Measurements from ENCODE around the gene SH3RF3.

SH3RF3 gene

DNA sequence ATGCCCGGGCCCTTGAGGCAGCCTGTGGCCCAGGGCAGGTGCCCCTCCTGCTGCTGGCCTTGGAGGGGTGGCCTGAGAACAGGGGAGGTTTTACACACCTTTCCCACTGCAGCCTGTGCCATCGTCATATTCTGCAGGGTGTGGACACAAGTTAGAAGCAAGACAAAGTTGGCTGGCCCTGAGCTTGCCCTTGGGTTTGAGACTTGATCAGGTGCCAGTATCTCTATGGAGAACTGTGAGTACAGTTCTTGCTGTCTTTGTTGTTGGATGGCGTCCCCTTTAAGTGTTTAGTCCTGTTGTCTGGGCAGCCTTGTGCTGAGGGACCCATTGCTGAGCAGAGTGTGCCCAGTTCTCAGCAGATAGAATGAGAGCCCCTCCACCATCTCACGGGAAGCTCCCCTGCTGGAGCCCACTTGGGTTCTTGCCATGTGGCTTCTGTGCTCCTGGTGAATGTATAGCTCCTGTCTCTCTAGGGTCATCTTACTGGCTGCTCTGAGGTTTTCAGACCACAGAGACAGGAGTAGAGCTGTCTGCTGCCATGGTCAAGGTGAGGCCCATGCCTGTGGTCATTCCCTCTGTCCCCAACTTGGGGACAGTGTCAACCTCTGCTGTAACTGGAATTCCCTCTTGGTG lies 115.9 kb downstream of the SH3RF3 start:
- no peak for DNase-seq

DNA sequence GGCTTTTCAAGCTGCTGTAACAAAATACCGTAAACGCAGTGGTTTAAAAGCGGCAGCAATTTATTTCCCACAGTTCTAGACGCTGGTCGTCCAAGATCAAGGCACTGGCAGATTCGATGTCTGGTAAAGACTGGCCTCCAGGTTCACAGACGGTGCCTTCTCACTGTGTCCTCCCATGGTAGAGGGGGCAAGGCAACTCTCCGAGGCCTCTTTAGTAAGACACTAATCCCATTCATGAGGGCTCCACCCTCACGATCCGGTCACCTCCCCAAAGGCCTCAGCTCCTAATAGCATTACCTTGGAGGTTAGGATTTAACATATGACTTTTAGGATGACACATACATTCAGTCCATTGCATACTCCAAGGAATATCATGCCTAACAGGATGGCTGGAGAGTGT lies 117.2 kb downstream of the SH3RF3 start:
- DNase-seq: no peak

DNA sequence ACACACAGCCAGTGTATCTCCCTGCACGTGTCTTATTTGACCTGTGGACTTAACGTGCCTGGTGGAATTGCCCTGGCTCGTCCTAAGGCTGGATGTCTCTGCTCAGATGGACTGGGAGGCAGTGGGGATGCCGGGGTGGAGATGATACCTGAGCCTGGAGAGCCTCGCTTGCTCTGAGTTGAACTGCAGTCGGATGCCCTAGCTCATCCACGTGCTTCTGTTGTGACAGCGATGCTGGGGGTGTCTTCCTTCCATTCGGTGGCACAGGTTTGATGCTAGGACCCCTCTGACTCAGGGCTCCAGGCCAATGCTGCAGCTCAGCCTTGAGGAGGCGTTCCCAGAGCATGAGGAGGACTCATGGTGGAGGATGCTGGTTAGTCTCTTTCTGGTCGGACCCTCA lies 117.6 kb downstream of the SH3RF3 start:
- DNase-seq: no peak

DNA sequence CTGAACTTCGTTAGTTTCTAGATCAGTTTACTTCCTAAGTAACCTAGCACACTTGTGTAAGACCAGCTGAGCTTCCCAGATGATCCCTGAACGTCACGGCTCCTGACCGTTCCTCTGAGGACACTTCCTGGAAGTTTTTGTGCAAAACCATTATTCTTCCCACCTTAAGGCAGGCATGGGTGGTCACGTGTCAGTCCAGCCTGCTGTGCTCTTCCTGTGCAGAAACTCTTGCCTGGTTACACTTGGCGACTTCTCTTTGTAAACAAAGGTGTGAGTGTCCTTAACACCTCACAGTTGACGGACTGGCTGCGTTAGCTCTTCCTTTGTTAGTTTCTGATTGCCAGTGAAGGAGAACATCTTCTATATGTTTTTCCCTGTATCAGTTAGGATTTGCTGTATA lies 118.3 kb downstream of the SH3RF3 start:
- no peak for DNase-seq

DNA sequence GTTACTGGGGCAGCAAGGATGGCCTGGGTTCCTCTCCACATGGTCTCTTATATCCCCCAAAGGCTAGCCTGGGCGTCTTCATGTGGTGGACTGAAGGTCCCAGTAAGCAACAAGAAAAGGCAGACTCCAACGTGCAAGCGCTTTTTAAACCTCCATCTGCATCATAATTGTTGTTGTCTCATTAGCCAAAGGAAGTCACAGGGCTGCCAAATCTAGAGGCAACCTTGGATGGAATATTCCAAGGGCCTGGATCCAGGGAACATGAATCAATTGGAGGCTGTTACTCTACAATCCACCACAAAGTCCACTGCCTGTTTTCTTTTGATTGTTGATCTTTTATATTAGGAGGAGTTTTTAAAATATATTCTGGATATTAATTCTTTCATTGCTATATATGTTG lies 118.8 kb downstream of the SH3RF3 start:
- DNase-seq: no peak

DNA sequence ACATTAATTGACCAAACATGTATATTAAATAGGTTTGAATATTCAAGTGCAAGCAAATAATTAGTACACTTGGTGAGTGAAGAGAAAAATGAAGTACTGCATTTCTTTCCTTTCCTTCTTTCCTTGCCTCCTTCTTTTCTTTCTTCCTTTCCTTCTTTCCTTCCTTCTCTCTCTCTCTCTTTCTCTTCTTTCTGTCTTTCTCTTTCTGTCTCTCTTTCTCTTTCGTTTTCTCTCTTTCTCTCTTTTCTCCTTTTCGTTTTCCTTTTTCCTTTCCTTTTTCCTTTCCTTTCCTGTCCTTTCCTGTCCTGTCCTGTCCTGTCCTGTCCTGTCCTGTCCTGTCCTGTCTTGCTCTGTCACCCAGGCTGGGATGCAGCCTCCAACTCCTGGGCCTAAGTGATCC lies 119.6 kb downstream of the SH3RF3 start:
- DNase-seq: no peak

DNA sequence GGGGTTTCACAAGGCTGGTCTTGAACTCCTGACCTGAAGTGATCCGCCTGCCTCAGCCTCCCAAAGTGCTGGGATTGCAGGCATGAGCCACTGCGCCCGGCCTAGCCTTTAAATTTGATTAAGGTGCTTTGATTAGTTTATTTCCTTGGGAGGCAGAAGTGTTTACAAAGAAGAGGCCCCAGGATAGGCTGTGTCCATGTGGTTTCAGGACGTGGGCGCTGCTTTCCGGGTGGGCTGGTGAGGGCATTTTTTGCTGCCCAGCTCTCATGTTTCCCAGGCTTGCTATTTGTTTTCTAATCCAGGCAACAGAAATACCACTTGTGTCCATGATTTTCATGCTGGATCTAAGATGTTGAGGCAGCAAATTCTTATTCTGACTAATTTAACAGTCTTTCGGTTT lies 124.2 kb downstream of the SH3RF3 start:
- no peak for DNase-seq

DNA sequence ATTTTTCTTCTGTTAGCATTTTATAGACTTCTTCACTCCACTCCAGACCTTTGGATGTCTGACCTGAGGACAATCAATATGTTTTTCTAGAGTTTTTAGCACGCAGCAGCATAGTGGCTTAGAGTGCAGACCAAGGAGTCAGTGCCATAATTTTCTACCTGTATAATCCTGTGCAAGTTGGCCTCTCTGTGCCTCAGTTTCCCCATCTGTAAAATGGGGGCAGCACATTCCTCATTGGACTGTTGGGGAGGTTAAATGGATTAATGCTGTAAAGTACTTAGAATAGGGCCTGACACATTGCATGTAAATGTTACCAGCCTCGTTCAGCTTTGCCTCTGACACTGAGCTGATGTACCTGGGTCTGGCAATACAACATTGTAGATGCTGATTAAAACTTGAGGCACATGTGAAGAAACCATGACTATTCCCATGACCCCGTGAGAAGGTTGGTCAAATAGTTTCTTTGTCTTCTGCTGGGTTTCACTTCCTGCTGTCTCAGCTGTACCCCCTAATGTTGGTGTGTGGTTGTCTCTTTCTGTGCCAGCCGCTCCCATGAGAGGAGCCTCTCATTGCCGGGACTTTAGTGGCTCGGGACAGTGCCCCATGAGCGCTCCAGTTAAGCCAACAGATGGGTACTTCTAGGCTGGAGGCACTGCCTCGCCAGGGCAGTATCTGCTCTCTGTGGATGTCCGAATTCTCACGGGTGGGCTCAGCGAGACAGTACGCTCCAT lies 125.3 kb downstream of the SH3RF3 start:
- DNase-seq: no peak

DNA sequence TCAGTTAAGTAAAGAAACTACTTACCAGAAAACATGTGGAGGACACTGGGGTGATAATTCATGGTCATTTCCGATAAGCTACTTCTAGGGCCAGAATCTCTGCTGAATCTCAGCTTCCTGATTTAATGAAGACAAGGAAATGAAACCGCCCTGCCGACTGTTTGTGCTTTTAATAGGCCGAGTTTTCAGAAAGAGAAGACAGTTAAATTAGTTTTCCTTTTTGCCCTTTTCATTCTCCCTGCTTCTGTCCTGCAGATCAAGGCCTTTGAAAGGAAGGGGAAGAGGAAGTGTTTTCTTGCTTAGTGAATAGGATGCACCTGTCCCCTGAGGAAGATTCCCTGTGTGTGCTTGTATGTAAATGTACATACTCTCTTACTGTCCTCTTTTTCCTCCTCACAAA lies 126.6 kb downstream of the SH3RF3 start:
- no peak for DNase-seq

DNA sequence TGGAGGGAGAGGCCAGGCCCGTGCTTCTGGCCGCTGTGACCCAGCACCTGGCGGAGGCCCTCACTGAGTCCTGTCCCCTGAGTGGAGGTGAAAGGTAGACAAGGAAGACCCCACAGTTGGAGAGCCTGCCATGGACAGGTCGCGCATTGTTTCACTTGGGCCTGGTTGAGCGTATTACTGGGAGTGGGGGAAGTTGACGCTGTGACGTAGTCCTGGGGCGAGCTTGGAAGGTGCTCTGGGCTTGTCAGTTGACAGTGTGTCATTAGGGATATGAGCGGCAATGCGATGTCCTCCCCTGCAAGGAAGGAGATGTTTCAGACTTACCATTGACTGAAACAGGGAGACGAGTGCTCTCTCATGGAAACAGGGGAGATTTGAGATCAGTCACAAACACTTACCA lies 127.1 kb downstream of the SH3RF3 start:
- no peak for DNase-seq

DNA sequence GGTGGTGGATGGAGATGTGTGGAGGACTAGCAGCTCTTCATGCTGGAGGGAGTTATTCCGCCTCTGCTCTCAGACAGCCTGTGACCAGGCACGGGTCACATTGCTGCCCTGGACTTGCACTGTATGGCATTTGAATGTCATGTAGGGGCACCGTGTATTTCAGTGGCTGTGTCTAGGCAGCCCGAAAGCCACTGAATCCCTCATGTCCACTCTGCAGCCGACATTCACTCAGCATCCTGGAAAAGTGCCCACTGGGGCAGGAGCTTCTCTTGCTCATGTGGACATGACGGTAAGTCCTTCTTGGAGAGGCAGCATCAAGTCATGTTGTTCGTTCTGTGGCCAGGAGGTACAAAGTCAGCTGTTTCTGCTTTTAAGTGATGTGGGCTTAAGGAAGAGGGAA lies 127.9 kb downstream of the SH3RF3 start:
- DNase-seq: no peak

DNA sequence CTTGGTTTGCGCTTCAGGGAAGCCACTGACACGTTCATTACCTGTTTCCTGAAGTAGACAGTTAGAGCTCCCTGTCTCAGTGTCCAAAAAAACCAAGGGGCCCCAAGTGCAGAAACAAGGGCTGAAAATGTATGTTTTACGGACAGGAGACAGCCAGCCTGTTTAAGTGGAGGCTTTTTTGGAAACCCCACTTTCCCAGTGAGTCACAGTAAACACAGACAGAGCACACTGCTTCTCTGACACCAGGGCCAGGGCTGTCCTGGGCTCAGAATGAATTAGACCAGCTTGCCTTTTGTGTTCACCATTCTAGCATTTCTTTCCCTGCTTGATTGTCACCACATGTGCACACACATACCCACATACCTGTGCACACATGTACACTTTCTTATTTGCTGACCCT lies 128.6 kb downstream of the SH3RF3 start:
- DNase-seq: no peak

DNA sequence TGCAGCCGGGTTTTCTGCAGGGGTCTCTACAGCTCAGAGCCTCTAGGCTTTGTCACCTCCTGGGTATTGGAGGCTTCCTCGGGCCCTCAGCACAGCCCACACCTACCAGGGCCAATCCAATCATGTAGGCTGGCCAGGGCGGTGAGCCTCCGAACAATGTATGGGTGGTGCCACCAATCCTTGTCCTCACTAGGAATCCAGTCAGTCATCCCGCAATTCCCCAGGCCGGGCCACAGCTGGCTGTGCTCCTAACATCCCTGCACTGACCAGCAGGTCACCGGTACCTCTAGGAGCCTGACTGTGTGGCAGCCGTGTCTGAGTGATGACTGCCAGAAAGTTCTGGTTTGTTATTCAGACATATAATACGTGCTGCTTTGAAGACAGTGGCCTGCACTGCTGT lies 129.4 kb downstream of the SH3RF3 start:
- DNase-seq: no peak

DNA sequence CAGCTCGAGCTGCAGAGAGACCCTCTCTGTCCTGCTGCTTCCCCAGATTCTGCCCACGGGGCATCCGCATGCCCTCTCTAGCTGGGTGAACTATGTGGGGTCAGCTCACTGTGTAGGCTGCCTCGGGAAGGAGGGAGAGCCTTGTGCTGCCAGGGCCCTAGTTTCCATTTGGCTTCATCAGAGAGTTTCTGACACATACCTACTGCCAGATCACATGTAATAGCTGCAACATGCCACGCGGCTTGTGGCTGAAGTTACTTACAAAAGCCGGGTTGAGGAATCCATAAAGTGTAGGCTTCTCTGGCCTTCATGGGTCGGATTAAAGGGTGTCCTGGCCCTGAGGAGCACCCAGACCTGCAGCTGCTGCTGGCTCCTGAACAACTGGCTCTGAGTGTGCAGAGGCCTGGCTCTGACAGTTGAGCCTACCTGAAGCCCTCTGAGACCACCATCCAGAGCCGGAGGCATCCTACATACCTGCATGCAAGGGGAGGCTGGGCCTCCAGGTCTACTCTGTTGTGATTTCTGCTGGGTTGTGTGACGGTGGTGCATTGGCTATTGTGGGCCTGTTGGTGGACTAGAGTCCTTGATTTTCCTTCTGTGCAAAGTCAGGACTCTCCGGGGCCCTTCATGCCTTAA lies 130.0 kb downstream of the SH3RF3 start:
- no peak for DNase-seq

DNA sequence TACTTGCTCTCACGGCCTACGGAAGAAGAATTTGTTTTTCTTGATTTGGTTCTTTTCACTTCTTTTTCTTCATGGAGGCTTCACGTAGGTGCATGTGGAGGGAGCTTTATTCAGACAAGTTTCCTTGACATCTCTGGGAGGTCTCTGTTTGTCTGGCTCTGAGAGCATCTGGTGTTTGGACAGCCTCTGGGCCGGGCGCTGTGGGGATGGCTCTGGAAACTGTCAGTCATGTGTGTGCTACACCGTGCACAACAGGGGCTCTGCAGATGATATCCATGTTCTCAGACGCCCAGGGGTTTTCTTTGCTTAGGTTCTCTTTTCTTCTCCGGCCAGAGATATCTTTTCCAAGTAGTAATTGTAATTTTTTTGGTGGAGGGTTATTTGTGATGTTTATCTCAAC lies 130.7 kb downstream of the SH3RF3 start:
- no peak for DNase-seq

DNA sequence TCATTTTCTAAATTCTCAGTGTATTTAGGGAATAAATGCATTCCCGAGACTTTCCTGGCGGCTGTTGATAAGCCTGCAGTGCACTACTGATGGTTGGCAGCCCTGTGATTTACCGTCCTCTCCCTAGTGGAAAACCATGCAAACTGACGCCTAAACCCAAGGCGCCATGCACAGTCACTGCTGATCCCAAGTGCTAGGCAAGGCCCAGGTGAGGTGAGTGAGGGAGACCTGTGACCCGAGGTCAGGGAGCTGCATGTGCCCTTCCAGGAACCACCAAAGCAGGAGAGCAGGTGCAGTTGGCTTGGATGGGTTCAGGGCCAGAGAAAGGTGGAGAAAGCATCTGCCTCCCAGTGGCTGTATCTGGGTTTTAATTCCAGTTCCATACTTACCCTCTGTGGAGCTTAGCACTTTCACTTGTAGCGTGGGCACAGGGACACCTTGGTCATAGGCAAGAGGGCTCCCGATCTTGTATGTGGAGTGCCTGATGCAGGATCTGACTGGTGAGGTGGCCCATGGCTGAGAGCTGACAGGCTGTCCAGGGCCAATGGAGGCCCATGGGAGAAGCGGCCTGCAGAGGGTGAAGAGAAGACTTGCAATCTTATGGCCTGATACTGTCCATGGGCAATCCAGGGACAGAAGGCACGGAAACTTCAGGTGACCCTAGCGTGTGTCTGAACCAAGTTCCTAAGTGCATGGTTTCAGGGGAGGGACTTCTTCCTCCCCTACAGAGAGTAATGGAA lies 131.3 kb downstream of the SH3RF3 start:
- no peak for DNase-seq

DNA sequence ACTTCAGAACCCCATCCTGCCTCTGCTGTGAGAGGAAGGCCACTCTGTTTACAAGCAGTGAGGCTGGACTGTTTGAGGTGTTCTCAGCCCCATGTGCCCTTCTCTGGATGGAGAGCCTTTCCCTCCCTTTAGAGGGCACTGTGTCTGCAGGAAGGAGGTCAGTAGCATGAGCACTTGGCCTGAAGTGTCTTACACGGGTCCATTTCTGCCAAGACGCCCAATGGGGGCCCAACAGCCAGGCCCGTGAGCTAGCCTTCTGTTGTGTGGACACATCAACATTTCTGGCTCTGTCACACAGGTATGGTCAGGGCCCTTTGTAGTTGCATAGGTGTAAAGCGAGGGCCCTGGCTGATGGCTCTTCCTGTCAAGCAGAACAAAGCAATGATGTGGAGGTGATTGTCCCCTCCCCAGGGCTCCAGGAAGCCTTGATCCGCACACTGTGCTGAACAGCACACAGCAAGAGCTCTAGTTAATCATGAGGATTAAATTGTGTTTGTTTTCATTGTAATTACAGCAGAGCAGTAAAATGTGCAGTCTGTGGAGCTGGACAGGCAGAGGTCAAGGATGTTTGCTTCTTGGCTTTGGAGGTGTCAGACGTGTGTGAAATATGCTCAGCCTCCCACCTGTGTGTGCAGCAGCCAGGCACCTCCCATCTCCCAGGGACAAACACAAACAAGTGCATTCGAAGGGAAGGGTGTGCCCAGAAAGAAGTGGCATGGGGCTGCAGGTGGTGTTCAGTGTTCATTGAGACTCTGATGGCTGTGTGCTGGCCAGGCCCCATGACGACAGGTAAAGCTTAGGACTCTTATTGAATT lies 132.1 kb downstream of the SH3RF3 start:
- peak; percentile 27 for DNase-seq

DNA sequence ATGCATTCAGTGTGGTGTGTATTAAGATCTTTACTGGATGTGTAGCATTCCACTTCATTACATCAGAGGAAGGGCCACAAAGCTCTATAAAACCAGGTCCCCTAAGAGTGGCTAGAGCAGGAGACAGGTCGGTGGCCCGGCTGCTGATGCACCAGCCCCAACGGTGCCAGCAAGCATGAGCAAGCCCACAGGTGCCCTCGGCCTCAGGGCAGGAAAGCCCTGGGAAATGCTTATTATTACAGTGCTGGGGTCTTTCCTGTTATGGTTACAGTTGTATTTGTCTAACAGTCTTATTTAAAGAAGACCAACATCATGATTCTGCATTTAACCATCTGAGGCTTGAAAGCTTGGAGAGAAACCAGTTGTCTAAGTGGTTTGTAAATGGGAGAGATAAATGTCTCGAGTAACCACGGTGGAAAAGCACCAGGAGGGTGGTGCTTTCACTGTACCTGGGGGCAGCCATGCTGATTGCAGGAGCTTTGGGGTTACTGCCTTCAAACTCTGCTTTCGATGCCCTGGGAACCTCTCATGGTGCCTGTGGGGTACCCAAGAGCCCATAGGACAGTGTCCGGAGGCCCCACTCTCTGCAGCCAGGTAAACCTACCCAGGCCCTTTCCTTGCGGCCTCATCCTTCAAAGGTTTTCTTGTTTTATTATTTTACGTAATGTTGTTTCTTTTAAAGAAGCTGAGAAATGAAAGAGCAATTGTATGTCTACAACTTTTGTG lies 133.1 kb downstream of the SH3RF3 start:
- no peak for DNase-seq

DNA sequence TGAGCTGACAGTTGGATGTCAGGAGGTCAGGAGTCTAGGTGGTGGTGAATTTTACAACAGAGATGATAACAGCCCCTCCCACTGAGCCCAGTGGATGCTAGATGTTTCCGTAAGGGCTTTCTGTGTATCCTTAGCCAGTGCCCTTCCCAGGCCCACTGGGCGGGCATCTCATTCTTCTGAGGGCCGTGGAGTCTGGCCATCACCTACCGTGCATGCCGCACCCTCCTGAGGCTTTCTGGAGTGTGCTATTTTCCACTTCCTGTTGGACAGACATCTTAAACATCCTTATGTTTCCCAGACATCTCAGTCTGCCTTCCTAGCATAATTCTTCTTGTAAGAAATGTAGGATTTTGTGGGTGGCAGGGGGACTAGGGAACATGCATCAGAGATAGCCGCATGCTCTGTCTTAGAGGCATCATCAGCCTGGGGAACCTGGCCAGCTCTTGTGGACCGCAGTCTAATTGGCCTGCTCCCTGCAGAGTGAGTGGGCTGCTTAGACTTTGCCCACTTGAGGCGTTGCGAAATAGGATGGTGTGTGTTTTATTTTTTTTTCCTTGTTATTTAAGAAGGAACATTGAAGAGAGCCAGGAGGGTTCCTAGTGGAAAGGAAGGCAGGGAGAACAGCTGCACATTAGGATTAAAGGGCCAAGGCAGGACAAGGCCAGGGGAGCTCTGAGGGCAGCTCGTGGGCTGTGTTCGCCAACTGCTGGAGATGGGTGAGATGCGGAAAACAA lies 135.8 kb downstream of the SH3RF3 start:
- DNase-seq: no peak

DNA sequence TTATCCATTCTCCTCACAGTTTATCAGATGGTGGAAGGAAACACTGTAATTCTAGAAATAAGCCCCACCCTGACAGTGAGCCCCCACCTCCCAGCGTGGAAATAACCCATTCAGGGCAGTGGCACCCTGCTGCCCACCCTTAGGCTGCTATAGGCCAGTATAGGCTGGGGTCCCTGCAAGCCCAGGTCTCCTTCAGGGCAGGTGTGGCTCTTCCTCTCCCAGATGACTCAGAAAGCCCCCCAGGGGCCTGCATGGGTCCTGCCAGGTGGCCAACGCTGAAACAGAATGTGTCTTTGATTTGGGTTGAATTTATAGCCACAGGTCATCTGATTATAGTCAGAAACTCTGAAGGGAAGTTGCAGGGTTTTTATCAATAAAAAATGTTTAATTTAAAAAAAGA lies 136.4 kb downstream of the SH3RF3 start:
- DNase-seq: no peak

DNA sequence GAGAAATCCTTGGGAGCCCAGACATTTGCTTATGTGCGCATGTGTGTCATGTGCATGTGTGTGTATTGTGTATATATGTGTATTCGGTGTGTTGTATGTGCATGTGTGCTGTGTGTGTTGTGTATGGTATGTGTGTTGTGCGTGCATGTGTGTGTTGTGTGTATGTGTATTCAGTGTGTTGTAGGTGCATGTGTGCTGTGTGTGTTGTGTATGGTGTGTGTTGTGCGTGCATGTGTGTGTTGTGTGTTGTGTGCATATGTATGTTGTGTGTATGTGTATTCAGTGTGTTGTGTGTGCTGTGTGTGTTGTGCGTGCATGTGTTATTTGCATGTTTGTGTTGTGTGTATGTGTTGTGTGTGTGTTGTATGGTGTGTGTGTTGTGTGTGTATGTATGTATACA lies 136.9 kb downstream of the SH3RF3 start:
- no peak for DNase-seq

DNA sequence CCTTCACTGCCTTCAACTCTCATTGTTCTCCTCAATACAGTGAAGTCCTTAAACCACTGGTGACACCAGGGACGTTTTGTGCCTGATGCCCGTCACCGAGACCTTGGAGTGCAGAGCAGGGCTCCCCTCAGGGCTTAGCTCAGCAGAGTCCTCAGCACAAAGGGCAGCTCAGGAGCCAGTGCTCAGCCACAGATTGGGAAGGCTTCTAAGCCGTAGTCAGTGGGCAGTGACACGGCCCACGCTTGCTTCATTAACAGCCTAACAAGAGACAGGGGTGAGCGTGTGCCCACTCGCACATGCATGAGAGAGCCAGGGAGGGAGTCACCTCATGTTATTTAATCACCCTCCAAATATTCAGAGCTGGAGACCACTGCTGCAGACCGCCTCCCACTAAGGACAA lies 137.5 kb downstream of the SH3RF3 start:
- DNase-seq: no peak

Measured in hematopoietic multipotent progenitor cell treated with erythropoietin and hydrocortisone succinate and interleukin-3 and kit ligand, for 6 days (in vitro differentiated cells).